GM19438 (cell line): ENCODE results near the gene AIFM2.

Experiments used
- ATAC-seq: cut with Tn5 transposase; IDR thresholded peaks from one replicate; pipeline ENCODE4 v1.9.1; 2021; ENCODE audit warnings: low read depth; ENCODE audit not compliant: unreplicated experiment

Gene AIFM2

GRCh38 chr10:70063418-70064098 is 69.1 kb downstream of the AIFM2 start:
- no peak for ATAC-seq
